GM13977 (cell line): ENCODE measurements around the gene CYB5R3.
"Not testable (repeated sequence)": the region's sequence is repeated elsewhere in the genome, so short reads cannot be mapped to it uniquely, and the experiment has no call there.

Experiments used
- DNase-seq: peaks from one replicate; pipeline ENCODE4 v3.0.0; 2012; ENCODE audit warnings: low spot score
- CTCF ChIP-seq: IDR thresholded peaks from 2 replicates; pipeline ENCODE4 v1.5.1; 2012; ENCODE audit warnings: mild to moderate bottlenecking, control low read depth; ENCODE audit not compliant: insufficient read depth; ENCODE audit errors: extremely low read depth, missing control alignments
- in situ Hi-C: fragments of 300-500 bp; cut with MboI; formaldehyde crosslinking; loops from one replicate; pipeline ENCODE4 v1.12.0; 2022; ENCODE audit warnings: low sequenced_read_pairs, low pct_unique_long_range_greater_than_20kb, mixed read lengths, inconsistent platforms; ENCODE audit not compliant: unreplicated experiment

CYB5R3 gene

GRCh38 chr22:42676059-42676607 is 26.9 kb upstream of the CYB5R3 start:
- TF ChIP-seq CTCF, result no peak
- no peak for DNase-seq
- in situ Hi-C loops, result no loop called here

- TF ChIP-seq CTCF, result no peak
- in situ Hi-C loops, result no loop called here
- DNase-seq, result no peak
These were observed 24.8 kb upstream of the CYB5R3 start for GRCh38 chr22:42673898-42674401.

- DNase-seq, in situ Hi-C loops: not testable (repeated sequence)
These were observed 23.9 kb upstream of the CYB5R3 start for GRCh38 chr22:42673071-42673470.

GRCh38 chr22:42670921-42671709 is 21.9 kb upstream of the CYB5R3 start:
- in situ Hi-C loops, result no loop called here
- no peak for DNase-seq
- TF ChIP-seq CTCF, result no peak

- DNase-seq, result no peak
- TF ChIP-seq CTCF, result no peak
- in situ Hi-C loops, result no loop called here
These were observed 20.9 kb upstream of the CYB5R3 start for GRCh38 chr22:42670046-42670445.

- in situ Hi-C loops, DNase-seq: not testable (repeated sequence)
These were observed 17.2 kb upstream of the CYB5R3 start for GRCh38 chr22:42666393-42666792.

- no peak for TF ChIP-seq CTCF
- peak; percentile 59 for DNase-seq
- in situ Hi-C loops, result no loop called here
These were observed 16.0 kb upstream of the CYB5R3 start for GRCh38 chr22:42664976-42665831.
